Astrocyte (in vitro differentiated cells and primary cell): ENCODE measurements around the gene NUP62.

Experiments used
- EZH2 ChIP-seq: IDR thresholded peaks from 2 replicates; pipeline ENCODE4 v1.6.1; 2012; ENCODE audit warnings: mild to moderate bottlenecking, low read length, inconsistent platforms; ENCODE audit not compliant: insufficient read depth
- TF ChIP-seq, protein P1 (sequence below): IDR thresholded peaks from 2 replicates; pipeline ENCODE4 v1.5.1; 2011; ENCODE audit warnings: low read depth, mild to moderate bottlenecking, inconsistent platforms, low read length, moderate library complexity; ENCODE audit not compliant: insufficient read depth

DNA sequence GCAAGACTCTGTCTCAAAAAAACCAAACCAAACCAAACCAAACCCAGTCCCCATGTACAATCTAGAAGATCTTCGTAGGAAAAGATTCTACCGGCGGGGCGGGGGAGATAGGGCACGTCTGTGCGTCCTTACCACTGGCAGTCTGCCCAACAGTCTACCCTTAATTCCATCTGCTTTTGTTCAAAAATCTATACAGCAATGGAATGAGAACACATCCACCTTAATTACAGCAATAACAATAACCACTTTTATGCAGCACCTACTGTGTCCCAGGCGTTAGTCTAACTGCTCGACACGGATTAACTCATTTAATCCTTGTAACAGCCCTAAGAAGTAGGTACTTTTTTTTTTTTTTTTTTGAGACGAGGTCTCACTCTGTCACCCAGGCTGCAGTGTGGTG, 2.8 kb downstream of the NUP62 start:
- no peak for TF ChIP-seq EZH2
- TF ChIP-seq, protein P1, sequence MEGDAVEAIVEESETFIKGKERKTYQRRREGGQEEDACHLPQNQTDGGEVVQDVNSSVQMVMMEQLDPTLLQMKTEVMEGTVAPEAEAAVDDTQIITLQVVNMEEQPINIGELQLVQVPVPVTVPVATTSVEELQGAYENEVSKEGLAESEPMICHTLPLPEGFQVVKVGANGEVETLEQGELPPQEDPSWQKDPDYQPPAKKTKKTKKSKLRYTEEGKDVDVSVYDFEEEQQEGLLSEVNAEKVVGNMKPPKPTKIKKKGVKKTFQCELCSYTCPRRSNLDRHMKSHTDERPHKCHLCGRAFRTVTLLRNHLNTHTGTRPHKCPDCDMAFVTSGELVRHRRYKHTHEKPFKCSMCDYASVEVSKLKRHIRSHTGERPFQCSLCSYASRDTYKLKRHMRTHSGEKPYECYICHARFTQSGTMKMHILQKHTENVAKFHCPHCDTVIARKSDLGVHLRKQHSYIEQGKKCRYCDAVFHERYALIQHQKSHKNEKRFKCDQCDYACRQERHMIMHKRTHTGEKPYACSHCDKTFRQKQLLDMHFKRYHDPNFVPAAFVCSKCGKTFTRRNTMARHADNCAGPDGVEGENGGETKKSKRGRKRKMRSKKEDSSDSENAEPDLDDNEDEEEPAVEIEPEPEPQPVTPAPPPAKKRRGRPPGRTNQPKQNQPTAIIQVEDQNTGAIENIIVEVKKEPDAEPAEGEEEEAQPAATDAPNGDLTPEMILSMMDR: no peak
